ENCODE measurements around the gene EMILIN3. TPM values are rescaled to one million over a fixed set of nuclear protein-coding genes. Genes with fewer than 3 reads are reported as not detected.

The EMILIN3 gene
- total RNA-seq, 1 donor from 2014 or later: not detected

DNA sequence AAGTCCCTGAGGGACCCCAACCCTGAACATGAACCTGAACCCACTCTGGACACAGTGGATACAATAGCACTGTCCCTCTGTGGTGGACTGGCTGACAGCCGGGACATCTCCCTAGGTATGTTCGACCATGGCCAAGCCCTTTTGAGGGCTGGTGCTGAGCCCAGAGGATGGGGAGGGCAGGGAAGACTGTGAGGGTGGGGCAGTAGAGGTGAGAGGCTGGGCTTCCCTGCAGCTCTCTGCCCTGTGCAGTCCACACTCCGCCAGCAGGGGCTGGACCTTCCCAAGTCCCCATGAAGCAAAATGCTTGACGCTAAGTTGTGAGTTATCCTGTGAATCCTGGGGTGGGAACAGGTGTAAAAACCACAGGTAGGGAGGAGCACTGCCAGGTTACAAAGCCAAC is 14.5 kb downstream of the EMILIN3 start:
- DNase-seq (no peak), ATAC-seq (ENCODE audit: low read depth) (no peak)
- Mint-ChIP-seq H3K4me3 (no peak overlapping the region), H3K27ac (no peak overlapping the region), H3K4me1 (no peaks in the 10 kb centered on the region), H3K36me3 (ENCODE audit: low read depth) (no peaks in the 10 kb centered on the region), H3K9me3 (no peaks in the 10 kb centered on the region), H3K27me3 (no peaks in the 10 kb centered on the region)
- TF ChIP-seq, protein P1, sequence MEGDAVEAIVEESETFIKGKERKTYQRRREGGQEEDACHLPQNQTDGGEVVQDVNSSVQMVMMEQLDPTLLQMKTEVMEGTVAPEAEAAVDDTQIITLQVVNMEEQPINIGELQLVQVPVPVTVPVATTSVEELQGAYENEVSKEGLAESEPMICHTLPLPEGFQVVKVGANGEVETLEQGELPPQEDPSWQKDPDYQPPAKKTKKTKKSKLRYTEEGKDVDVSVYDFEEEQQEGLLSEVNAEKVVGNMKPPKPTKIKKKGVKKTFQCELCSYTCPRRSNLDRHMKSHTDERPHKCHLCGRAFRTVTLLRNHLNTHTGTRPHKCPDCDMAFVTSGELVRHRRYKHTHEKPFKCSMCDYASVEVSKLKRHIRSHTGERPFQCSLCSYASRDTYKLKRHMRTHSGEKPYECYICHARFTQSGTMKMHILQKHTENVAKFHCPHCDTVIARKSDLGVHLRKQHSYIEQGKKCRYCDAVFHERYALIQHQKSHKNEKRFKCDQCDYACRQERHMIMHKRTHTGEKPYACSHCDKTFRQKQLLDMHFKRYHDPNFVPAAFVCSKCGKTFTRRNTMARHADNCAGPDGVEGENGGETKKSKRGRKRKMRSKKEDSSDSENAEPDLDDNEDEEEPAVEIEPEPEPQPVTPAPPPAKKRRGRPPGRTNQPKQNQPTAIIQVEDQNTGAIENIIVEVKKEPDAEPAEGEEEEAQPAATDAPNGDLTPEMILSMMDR (IDR thresholded peaks at IDR 0.05): no peak
- intact Hi-C loops (cut with micrococcal nuclease): no loop called here
- ChIA-PET CTCF (no interaction called here), POLR2A (no interaction called here)

DNA sequence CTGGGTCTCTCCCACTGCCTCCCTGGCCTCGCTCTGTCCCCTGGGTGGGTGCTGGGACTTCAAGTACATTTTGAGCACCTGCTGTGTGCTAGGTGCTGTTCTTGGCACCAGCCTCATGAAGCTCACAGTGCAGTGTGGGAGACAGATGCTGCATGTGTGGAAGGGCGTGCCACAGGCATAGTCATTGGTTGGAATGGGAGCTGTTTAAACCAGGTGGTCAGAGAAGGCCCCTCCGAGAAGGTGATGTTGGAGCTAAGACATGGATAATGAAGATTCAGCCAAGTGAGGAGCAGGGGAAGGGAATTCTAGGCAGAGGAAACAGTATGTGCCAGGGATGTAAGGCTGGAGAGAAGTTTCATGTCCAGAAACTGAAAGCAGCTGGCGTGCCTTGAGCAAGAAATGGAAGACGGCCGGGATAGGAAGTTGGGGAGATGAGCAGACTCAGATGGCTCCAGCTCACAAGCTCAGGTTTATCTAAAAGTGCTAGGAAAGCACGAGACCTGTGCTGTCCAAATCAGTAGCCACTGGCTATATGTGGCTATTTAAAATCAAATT is 16.1 kb downstream of the EMILIN3 start:
- CTCF ChIA-PET: no interaction called here
- Mint-ChIP-seq H3K27me3 (no peaks in the 10 kb centered on the region), H3K36me3 (ENCODE audit: low read depth) (no peaks in the 10 kb centered on the region), H3K4me3 (no peak overlapping the region), H3K27ac (no peak overlapping the region), H3K9me3 (no peaks in the 10 kb centered on the region), H3K4me1 (no peaks in the 10 kb centered on the region)
- DNase-seq (no peak), ATAC-seq (ENCODE audit: low read depth) (no peak)
- POLR2A ChIA-PET: no interaction called here
- TF ChIP-seq, protein P1 (IDR thresholded peaks at IDR 0.05): no peak
- intact Hi-C loops (cut with micrococcal nuclease): no loop called here

DNA sequence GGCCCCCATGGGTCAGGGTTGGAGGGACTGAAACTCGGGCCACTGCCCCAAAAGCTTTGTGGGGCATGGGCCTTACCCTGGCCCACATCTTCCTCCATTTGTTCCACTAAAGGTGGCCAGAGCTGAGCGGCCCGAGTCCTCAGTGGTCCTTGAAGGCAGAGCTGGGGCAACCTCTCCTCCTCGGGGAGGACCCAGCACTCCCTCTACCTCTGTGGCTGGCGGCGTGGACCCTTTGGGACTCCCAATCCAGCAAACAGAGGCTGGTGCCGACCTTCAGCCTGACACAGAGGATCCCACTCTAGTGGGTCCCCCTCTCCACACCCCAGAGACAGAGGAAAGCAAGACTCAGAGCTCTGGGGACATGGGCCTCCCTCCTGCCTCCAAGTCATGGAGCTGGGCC is 16.7 kb downstream of the EMILIN3 start:
- intact Hi-C loops (cut with micrococcal nuclease): no loop called here
- no peak overlapping the region for H3K27ac Mint-ChIP-seq
- TF ChIP-seq, protein P1 (IDR thresholded peaks at IDR 0.05): no peak
- H3K36me3 Mint-ChIP-seq (ENCODE audit: low read depth): no peaks in the 10 kb centered on the region
- ChIA-PET CTCF (no interaction called here), POLR2A (interaction anchor here (0.5 kb wide), 1 partner anchor 1599 kb away, joined by 4 read pairs; no protein-coding TSS in a partner anchor)
- H3K4me1 Mint-ChIP-seq: no peaks in the 10 kb centered on the region
- no peaks in the 10 kb centered on the region for H3K9me3 Mint-ChIP-seq
- no peak overlapping the region for H3K4me3 Mint-ChIP-seq
- H3K27me3 Mint-ChIP-seq: no peaks in the 10 kb centered on the region
- DNase-seq (no peak), ATAC-seq (ENCODE audit: low read depth) (no peak)

DNA sequence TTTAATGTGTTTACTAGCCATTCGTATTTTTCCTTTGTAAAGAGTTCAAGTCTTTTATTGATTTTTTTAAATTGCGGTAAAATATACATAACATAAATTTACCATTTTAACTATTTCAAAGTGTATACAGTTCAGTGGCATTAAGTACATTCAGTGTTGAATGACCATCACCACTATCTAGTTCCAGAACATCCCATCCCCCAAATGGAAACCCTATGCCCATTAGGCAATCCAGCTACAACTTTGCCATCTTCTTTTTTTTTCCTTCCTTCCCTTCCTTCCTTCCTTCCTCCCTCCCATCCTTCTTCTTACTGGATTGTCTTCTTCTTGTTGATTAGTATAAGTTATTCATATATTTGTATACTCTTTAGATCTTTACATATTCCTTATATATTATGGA is 17.4 kb downstream of the EMILIN3 start:
- DNase-seq: no peak
- Mint-ChIP-seq H3K9me3 (no peaks in the 10 kb centered on the region), H3K27me3 (no peaks in the 10 kb centered on the region), H3K36me3 (ENCODE audit: low read depth) (no peaks in the 10 kb centered on the region), H3K27ac (no peak overlapping the region), H3K4me1 (no peaks in the 10 kb centered on the region), H3K4me3 (no peak overlapping the region)
- ChIA-PET POLR2A (no interaction called here), CTCF (no interaction called here)
- TF ChIP-seq, protein P1 (IDR thresholded peaks at IDR 0.05): no peak
- ATAC-seq (ENCODE audit: low read depth): no peak
- intact Hi-C loops (cut with micrococcal nuclease): no loop called here

DNA sequence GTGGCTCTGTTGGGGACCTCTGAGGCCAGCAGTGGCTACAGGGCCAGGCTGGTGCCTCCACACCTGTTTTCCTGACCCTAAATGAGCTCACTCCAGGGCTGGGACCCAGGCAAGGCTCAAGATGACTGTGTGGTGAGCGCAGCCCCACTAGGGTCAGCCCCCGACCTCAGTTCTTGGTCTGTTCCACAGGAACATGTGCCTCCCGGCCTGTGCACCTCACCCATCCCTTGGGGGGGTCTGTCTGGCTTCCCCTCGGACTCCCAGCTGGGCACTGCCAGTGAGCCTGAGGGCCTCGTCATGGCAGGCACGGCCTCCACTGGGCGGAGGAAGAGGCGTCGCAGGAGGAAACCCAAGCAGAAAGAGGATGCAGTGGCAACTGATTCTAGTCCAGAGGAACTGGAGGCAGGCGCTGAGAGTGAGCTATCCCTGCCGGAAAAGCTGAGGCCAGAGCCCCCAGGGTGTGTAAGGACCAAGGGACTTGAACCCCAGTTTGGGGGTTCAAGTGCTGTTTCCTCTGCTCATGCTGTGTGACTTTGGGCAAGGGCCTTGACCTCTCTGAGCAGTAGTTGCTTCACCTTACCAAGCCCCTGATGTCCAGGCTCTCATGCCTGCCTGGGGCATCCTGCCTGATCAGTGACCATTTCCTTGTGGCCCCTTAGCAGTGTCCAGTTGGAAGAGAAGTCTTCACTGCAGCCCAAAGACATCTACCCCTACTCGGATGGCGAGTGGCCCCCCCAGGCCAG is 18.0 kb downstream of the EMILIN3 start:
- DNase-seq (no peak), ATAC-seq (ENCODE audit: low read depth) (no peak)
- H3K27ac Mint-ChIP-seq: no peak overlapping the region
- no peaks in the 10 kb centered on the region for H3K36me3 Mint-ChIP-seq (ENCODE audit: low read depth)
- no peaks in the 10 kb centered on the region for H3K27me3 Mint-ChIP-seq
- intact Hi-C loops (cut with micrococcal nuclease): no loop called here
- CTCF ChIA-PET: no interaction called here
- H3K9me3 Mint-ChIP-seq: no peaks in the 10 kb centered on the region
- H3K4me3 Mint-ChIP-seq: no peak overlapping the region
- POLR2A ChIA-PET: no interaction called here
- TF ChIP-seq, protein P1 (IDR thresholded peaks at IDR 0.05): no peak
- H3K4me1 Mint-ChIP-seq: no peaks in the 10 kb centered on the region
